22Rv1 (cell line): Measurements from ENCODE around the gene RRP9.

Source experiments
- ZFX ChIP-seq: fragments of 450-650 bp; IDR thresholded peaks from 2 replicates; pipeline ENCODE4 v1.6.1; 2017; ENCODE audit warnings: antibody characterized with exemption, borderline replicate concordance
- TF ChIP-seq, protein P1 (sequence below): fragments of 450-650 bp; IDR thresholded peaks from 2 replicates; pipeline ENCODE4 v1.5.1; 2017; ENCODE audit warnings: mild to moderate bottlenecking

DNA sequence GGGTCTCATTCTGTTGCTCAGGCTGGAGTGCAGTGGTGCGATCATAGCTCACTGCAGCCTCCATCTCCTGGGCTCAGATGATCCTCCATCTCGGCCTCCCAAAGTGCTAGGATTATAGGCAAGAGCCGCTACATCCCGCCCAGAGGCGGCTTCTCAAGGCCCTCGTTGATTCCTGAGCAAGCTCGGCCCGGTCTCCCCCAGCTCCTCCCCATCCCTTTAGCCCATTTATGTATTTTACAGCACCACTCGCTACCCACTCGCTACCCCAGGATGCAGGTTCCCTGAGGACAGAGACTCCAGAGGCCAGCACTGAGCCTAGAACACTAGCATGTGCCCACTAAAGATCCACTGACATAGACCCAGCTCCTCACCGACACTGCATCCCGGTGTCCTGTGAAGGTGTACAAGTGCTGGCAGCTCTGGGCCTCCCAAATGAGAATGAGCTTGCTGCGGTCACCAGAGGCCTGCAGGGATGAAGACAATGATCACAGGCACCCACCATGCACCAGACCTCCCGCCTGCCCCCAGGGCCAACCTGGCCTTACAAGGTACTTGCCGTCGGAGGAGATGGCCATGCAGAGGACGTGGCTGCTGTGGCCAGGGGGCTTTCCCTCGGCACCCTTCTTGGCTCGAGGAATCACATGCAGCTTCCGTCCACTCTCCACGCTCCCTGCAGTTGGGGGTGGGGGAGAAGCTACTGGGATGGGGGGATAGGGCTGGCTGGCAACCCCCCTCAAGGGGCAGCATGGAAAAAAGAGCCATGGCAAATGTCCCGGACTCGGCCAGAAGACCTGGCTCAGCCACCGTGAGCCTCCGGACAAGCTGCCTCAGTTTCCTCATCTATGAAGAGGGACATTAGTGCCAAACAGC, 5.6 kb downstream of the RRP9 start:
- TF ChIP-seq, protein P1, sequence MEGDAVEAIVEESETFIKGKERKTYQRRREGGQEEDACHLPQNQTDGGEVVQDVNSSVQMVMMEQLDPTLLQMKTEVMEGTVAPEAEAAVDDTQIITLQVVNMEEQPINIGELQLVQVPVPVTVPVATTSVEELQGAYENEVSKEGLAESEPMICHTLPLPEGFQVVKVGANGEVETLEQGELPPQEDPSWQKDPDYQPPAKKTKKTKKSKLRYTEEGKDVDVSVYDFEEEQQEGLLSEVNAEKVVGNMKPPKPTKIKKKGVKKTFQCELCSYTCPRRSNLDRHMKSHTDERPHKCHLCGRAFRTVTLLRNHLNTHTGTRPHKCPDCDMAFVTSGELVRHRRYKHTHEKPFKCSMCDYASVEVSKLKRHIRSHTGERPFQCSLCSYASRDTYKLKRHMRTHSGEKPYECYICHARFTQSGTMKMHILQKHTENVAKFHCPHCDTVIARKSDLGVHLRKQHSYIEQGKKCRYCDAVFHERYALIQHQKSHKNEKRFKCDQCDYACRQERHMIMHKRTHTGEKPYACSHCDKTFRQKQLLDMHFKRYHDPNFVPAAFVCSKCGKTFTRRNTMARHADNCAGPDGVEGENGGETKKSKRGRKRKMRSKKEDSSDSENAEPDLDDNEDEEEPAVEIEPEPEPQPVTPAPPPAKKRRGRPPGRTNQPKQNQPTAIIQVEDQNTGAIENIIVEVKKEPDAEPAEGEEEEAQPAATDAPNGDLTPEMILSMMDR: no peak
- TF ChIP-seq ZFX: no peak
